Liver (tissue), 9 donors: Measurements from ENCODE around the gene DLEC1. TPM values are rescaled to one million over a fixed set of nuclear protein-coding genes. Genes with fewer than 3 reads are reported as not detected.

Experiments
- DNase-seq: peaks from one replicate; pipeline ENCODE4 v3.0.0-alpha.2; 2017; ENCODE audit warnings: low spot score
- H3K27ac ChIP-seq, 2 donors: one replicate each; pipeline ENCODE4 v1.7.0; 2013; ENCODE audit warnings: inconsistent platforms in 2 of 2, low read length in 2 of 2, control low read depth in 1 of 2, low read depth in 1 of 2, mild to moderate bottlenecking in 1 of 2
- H3K27me3 ChIP-seq, 4 donors: one replicate each; pipeline versions ENCODE4 v1.6.1 to v1.7.0; 2013; ENCODE audit warnings: low read length in 3 of 4, inconsistent platforms in 1 of 4, mild to moderate bottlenecking in 1 of 4, moderate library complexity in 1 of 4; ENCODE audit not compliant: control insufficient read depth in 4 of 4, insufficient read depth in 4 of 4
- H3K36me3 ChIP-seq, 4 donors: one replicate each; pipeline versions ENCODE4 v1.6.1 to v1.7.0; 2013; ENCODE audit warnings: low read length in 3 of 4, mild to moderate bottlenecking in 3 of 4, low read depth in 1 of 4, moderate library complexity in 1 of 4; ENCODE audit not compliant: control insufficient read depth in 4 of 4, insufficient read depth in 3 of 4
- H3K4me1 ChIP-seq, 4 donors: one replicate each; pipeline versions ENCODE4 v1.6.1 to v1.7.0; 2013; ENCODE audit warnings: low read length in 3 of 4, mild to moderate bottlenecking in 3 of 4, moderate library complexity in 1 of 4; ENCODE audit not compliant: control insufficient read depth in 4 of 4, insufficient read depth in 4 of 4
- H3K4me3 ChIP-seq, 3 donors: one replicate each; pipeline versions ENCODE4 v1.6.1 to v1.7.0; 2013; ENCODE audit warnings: low read length in 3 of 3, control low read depth in 1 of 3, low read depth in 1 of 3, mild to moderate bottlenecking in 1 of 3
- H3K9ac ChIP-seq, 2 donors: one replicate each; pipeline ENCODE4 v1.7.0; 2013; ENCODE audit warnings: low read length in 2 of 2, mild to moderate bottlenecking in 2 of 2, moderate library complexity in 2 of 2, control low read depth in 1 of 2, low read depth in 1 of 2
- H3K9me3 ChIP-seq, 4 donors: one replicate each; pipeline versions ENCODE4 v1.6.1 to v1.7.0; 2013; ENCODE audit warnings: low read length in 3 of 4; ENCODE audit not compliant: control insufficient read depth in 4 of 4
- EGR1 ChIP-seq, 2 donors: IDR thresholded peaks; 2 replicates each; pipeline ENCODE4 v1.6.1; 2016 to 2018; ENCODE audit warnings: antibody characterized with exemption in 2 of 2, low read depth in 2 of 2
- FOXA1 ChIP-seq: IDR thresholded peaks from 2 replicates; pipeline ENCODE4 v1.6.1; 2016; ENCODE audit warnings: antibody characterized with exemption
- FOXA2 ChIP-seq: IDR thresholded peaks from 2 replicates; pipeline ENCODE4 v1.6.1; 2016; ENCODE audit warnings: antibody characterized with exemption
- GABPA ChIP-seq, 2 donors: IDR thresholded peaks in 1 of 2; conservative IDR thresholded peaks in 1 of 2; 2 replicates each; pipeline ENCODE4 v1.6.1; 2016; ENCODE audit warnings: antibody characterized with exemption in 2 of 2, mild to moderate bottlenecking in 1 of 2, moderate library complexity in 1 of 2
- HNF4A ChIP-seq, 2 donors: conservative IDR thresholded peaks; 2 replicates each; pipeline ENCODE4 v1.6.1; 2016; ENCODE audit warnings: antibody characterized with exemption in 2 of 2, mild to moderate bottlenecking in 2 of 2
- NR2F2 ChIP-seq: IDR thresholded peaks from 2 replicates; pipeline ENCODE4 v1.6.1; 2016; ENCODE audit warnings: antibody characterized with exemption
- RAD21 ChIP-seq, 2 donors: IDR thresholded peaks; 2 replicates each; pipeline ENCODE4 v1.6.1; 2016; ENCODE audit warnings: antibody characterized with exemption in 2 of 2, mild to moderate bottlenecking in 2 of 2
- TAF1 ChIP-seq: conservative IDR thresholded peaks from 2 replicates; pipeline ENCODE4 v1.6.1; 2016; ENCODE audit warnings: antibody characterized with exemption, mild to moderate bottlenecking
- YY1 ChIP-seq: IDR thresholded peaks from 2 replicates; pipeline ENCODE4 v1.6.1; 2016; ENCODE audit warnings: antibody characterized with exemption, mild to moderate bottlenecking
- WGBS: extraction: QIAGEN DNeasy Blood & Tissue Kit; methylation state at CpG from one replicate; pipeline ENCODE4 v1.1.7; 2013; 5-methylcytosine and 5-hydroxymethylcytosine counted together
- polyA plus RNA-seq, 2 donors: library from polyadenylated mRNA; stranded (reverse) in 1 of 2; unstranded in 1 of 2; fragments of 200-250 nt in 1 of 2; fragments of >200 nt in 1 of 2; fragmentation: Nextera tagmentation in 1 of 2; extraction: Ambion mirVana in 1 of 2; gene quantifications; one replicate each; pipeline versions ENCODE4 v1.2.1 to v1.2.3, GENCODE V29; 2013 to 2015
- total RNA-seq, 2 donors: library from RNA; depleted of rRNA; stranded (reverse); fragments of >200 nt; gene quantifications; one replicate each; pipeline ENCODE4 v1.2.3, GENCODE V29; 2014
- TF ChIP-seq, protein P1 (sequence below): IDR thresholded peaks from 2 replicates; pipeline ENCODE4 v1.6.1; 2016; ENCODE audit warnings: antibody characterized with exemption, mild to moderate bottlenecking
- TF ChIP-seq, protein P2 (sequence below): IDR thresholded peaks from 2 replicates; pipeline ENCODE4 v1.6.1; 2016; ENCODE audit warnings: antibody characterized with exemption
- TF ChIP-seq, protein P3 (sequence below): IDR thresholded peaks from 2 replicates; pipeline ENCODE4 v1.6.1; 2016; ENCODE audit warnings: antibody characterized with exemption
- TF ChIP-seq, protein P4 (sequence below): fragments of 150-350 bp; IDR thresholded peaks from 2 replicates; pipeline ENCODE4 v1.5.1; 2017; ENCODE audit warnings: improper control_type of control experiment, low read depth, low read length; ENCODE audit not compliant: missing input control
- donor health status: healthy.
- donor health status: healthy.
- donor health status: healthy.
- donor health status: healthy.
- donor health status: healthy.

The DLEC1 gene
- total and polyA plus RNA-seq, 4 donors = 0.09 to 0.63 (median 0.30) TPM

DNA sequence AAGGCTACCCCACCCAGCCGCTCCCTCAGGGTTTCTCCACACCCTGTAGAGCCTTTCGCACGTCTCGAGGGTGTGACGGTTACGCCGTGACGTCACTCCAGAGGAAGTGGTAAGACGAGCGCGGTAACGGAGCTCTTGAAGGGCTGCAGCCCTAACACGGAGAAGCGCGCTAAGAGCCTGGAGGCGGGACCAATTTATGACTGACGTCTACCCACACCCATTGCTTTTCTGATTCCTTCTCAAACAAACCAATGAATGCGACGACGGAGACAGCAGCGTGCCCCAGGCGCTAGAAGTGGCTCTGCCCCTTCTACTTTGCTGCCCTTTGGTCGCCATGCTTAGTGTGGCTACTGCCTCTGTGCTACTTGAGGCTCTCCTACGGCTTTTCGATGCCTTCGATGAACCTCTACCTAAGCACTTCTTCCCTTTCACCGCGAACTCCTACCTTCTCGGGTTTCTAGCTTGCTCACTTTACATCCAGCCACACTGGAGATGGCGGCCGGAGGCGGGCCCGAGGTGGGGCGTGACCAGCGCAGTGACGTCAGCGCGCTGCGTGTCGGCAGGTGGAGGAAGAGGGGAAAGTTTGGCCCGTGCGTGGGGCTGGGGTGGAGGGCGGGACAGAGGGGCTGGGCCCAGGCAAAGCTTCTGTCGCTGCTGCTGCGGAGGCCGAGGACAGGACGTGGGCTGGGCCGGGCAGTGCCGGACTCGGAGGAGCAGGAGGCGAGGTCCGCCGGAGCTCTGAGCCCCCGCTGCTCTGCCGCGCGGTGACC is 126.1 kb downstream of the DLEC1 start, which contains the start of gene OXSR1 (continued):
- TF ChIP-seq, protein P1, sequence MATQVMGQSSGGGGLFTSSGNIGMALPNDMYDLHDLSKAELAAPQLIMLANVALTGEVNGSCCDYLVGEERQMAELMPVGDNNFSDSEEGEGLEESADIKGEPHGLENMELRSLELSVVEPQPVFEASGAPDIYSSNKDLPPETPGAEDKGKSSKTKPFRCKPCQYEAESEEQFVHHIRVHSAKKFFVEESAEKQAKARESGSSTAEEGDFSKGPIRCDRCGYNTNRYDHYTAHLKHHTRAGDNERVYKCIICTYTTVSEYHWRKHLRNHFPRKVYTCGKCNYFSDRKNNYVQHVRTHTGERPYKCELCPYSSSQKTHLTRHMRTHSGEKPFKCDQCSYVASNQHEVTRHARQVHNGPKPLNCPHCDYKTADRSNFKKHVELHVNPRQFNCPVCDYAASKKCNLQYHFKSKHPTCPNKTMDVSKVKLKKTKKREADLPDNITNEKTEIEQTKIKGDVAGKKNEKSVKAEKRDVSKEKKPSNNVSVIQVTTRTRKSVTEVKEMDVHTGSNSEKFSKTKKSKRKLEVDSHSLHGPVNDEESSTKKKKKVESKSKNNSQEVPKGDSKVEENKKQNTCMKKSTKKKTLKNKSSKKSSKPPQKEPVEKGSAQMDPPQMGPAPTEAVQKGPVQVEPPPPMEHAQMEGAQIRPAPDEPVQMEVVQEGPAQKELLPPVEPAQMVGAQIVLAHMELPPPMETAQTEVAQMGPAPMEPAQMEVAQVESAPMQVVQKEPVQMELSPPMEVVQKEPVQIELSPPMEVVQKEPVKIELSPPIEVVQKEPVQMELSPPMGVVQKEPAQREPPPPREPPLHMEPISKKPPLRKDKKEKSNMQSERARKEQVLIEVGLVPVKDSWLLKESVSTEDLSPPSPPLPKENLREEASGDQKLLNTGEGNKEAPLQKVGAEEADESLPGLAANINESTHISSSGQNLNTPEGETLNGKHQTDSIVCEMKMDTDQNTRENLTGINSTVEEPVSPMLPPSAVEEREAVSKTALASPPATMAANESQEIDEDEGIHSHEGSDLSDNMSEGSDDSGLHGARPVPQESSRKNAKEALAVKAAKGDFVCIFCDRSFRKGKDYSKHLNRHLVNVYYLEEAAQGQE = peak; percentile 25
- TF ChIP-seq, protein P2, sequence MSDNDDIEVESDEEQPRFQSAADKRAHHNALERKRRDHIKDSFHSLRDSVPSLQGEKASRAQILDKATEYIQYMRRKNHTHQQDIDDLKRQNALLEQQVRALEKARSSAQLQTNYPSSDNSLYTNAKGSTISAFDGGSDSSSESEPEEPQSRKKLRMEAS = peak; percentile 74
- peak in 1 of 2 donors; percentile 50 for TF ChIP-seq RAD21 (IDR thresholded peaks at IDR 0.05)
- peak in 1 of 2 donors; percentile 66 for TF ChIP-seq HNF4A (conservative IDR thresholded peaks at IDR 0.05)
- TF ChIP-seq TAF1 = peak; percentile 55

DNA sequence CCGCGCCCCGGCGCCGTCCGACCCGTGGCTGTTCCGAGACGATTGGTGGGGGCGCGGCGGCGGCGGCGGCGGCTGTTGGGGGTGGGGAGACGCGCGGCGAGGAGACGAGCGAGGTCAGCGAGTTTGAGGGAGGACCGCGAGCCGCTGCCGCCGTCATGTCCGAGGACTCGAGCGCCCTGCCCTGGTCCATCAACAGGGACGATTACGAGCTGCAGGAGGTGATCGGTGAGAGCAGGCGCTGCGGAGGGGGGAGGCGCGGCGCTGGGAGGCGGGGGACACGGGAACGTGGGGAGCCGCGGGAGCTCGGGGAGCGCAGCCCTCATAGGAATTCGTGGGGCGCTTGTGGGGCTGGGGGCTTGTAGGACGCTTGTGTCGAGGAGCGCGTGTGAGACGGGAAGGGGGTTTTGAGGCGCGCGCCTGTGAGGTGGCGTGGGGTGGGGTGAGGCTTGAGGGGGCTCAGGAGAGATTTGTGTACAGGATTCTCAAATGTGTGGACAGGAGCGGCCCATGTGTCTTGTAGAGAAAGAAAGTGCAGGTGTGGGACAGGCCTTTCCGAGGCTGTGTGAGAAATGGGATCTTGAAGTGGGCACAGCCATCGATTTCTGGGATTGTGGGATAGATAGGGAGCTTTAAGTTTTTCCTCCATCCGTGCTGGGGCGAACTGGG is 126.8 kb downstream of the DLEC1 start:
- H3K4me1 ChIP-seq = peaks cover 2 to 11% (median 9%) of the 10 kb centered on the region in 4 donors
- no peaks in the 10 kb centered on the region for H3K27me3 ChIP-seq
- WGBS = 1% methylated on average over 62 of the region's 62 CpGs
- TF ChIP-seq, protein P3, sequence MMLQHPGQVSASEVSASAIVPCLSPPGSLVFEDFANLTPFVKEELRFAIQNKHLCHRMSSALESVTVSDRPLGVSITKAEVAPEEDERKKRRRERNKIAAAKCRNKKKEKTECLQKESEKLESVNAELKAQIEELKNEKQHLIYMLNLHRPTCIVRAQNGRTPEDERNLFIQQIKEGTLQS = no peak
- TF ChIP-seq, protein P4, sequence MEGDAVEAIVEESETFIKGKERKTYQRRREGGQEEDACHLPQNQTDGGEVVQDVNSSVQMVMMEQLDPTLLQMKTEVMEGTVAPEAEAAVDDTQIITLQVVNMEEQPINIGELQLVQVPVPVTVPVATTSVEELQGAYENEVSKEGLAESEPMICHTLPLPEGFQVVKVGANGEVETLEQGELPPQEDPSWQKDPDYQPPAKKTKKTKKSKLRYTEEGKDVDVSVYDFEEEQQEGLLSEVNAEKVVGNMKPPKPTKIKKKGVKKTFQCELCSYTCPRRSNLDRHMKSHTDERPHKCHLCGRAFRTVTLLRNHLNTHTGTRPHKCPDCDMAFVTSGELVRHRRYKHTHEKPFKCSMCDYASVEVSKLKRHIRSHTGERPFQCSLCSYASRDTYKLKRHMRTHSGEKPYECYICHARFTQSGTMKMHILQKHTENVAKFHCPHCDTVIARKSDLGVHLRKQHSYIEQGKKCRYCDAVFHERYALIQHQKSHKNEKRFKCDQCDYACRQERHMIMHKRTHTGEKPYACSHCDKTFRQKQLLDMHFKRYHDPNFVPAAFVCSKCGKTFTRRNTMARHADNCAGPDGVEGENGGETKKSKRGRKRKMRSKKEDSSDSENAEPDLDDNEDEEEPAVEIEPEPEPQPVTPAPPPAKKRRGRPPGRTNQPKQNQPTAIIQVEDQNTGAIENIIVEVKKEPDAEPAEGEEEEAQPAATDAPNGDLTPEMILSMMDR = peak; percentile 4
- DNase-seq = no peak
- H3K36me3 ChIP-seq = no peaks in the 10 kb centered on the region
- peak overlapping the region; percentile 94 to 97 for H3K27ac ChIP-seq
- peak overlapping the region; percentile 45 to 72 for H3K9ac ChIP-seq
- peak overlapping the region; percentile 85 for H3K4me3 ChIP-seq
- H3K9me3 ChIP-seq = no peaks in the 10 kb centered on the region

DNA sequence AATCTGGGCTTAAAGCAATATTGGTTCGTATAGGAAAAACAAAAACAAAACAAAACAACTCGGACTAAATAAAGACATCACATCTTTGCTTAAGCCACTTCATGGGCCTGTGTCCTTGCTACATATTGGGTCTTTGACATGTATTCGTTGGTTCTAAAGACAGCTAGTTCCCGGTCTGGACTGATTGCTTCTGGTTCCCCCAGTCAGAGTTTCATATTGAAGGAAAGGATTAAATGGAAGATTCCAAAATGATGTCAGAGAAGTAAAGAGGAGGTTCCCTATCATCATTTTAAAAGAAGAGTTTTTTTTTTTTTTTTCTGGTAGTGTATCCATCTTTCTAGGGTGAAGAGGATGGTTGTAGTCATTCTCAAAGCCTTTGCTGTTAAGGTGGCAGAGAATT is 128.6 kb downstream of the DLEC1 start:
- no peaks in the 10 kb centered on the region for H3K36me3 ChIP-seq
- no peak overlapping the region for H3K9ac ChIP-seq
- no peak overlapping the region for H3K27ac ChIP-seq
- no peak for DNase-seq
- WGBS = 92% methylated on average over 4 of the region's 4 CpGs
- H3K27me3 ChIP-seq = no peaks in the 10 kb centered on the region
- no peaks in the 10 kb centered on the region for H3K9me3 ChIP-seq
- H3K4me3 ChIP-seq = no peak overlapping the region
- peaks cover 2 to 11% (median 9%) of the 10 kb centered on the region in 4 donors for H3K4me1 ChIP-seq
- no peak for TF ChIP-seq TAF1
- TF ChIP-seq, protein P1 = no peak
- TF ChIP-seq FOXA1 = no peak
- TF ChIP-seq, protein P4 = no peak
- no peak for TF ChIP-seq EGR1 (IDR thresholded peaks at IDR 0.05; ENCODE audit: low read depth in 2 of 2)
- TF ChIP-seq, protein P2 = no peak
- no peak for TF ChIP-seq RAD21 (IDR thresholded peaks at IDR 0.05)
- TF ChIP-seq GABPA (IDR thresholded peaks at IDR 0.05 in 1 of 2, conservative IDR thresholded peaks at IDR 0.05 in 1 of 2) = no peak
- no peak for TF ChIP-seq FOXA2
- TF ChIP-seq NR2F2 = no peak
- TF ChIP-seq YY1 = no peak
